ENCODE data around the gene MYOZ2. TPM values are rescaled to one million over a fixed set of nuclear protein-coding genes. Genes with fewer than 3 reads are reported as not detected.
"Not testable (repeated sequence)": the region's sequence is repeated elsewhere in the genome, so short reads cannot be mapped to it uniquely, and the experiment has no call there.

Gene MYOZ2
- total RNA-seq, 1 donor from 2014 or later = 705 TPM

DNA sequence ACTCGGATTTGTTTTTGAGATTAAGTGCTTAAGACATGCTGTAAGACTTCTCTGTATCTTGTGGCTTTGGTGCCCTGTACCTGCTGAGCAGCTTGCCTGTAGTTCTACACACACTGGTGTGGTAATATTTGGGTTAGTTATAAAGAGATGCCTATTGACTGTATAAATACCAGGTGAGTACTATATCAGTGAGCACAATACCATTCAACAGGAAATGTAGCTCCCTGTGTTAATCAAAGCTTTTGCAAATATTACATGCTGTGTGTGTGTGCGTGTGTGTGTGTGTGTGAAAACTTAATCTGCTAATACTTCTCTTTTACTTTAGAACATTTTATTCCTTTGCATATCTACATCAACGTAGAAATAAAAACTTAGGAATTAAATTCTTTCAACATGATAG is 30.1 kb downstream of the MYOZ2 start:
- DNase-seq = no peak
- ATAC-seq (ENCODE audit: poor library complexity) = no peak
- intact Hi-C loops (cut with DNase I) = no loop called here

GRCh38 chr4:119170195-119170594 is 34.6 kb downstream of the MYOZ2 start:
- intact Hi-C loops (cut with DNase I) = no loop called here
- ATAC-seq (ENCODE audit: poor library complexity) = no peak
- DNase-seq = no peak

DNA sequence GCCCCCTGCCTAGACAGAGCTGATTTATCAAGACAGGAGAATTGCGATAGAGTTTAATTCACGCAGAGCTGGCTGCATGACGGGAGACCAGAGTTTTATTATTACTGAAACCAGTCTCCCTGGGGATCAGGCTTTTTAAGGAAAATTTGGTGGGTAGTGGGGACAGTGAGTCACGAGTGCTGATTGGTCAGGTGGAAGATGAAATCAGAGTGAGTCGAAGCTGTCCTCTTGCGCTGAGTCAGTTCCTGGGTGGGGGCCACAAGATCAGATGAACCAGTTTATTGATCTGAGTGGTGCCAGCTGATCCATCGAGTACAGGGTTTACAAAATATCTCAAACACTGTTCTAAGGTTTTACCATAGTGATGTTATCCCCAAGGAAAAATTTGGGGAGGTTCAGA is 36.6 kb downstream of the MYOZ2 start:
- ATAC-seq (ENCODE audit: poor library complexity) (no peak), DNase-seq (no peak)
- intact Hi-C loops (cut with DNase I) = no loop called here

- intact Hi-C loops (cut with DNase I); DNase-seq; ATAC-seq (ENCODE audit: poor library complexity): not testable (repeated sequence)
These were observed 38.2 kb downstream of the MYOZ2 start for GRCh38 chr4:119173729-119174361.

GRCh38 chr4:119179011-119179410 is 43.4 kb downstream of the MYOZ2 start:
- DNase-seq (no peak), ATAC-seq (ENCODE audit: poor library complexity) (peak; percentile 18)
- intact Hi-C loops (cut with DNase I) = no loop called here

DNA sequence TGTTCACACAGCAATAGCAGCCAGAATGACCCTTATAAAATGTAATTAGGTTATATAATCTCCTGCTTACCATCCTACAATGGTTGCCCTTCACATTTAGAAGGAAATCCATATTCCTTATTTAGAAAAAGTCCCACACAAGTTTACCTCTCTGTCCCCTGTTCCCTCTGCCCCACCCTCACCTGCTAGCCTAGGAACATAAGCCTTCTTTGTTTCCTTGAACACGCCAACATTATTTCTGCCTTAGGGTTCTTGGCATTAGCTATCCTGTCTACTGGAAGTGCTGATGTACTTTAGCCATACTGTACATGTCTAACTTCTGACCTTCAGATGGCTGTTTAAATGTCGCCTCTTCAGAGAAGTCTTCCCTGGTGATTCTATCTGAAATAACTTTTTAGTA is 48.5 kb downstream of the MYOZ2 start:
- peak; percentile 6 for ATAC-seq (ENCODE audit: poor library complexity)
- DNase-seq = no peak
- intact Hi-C loops (cut with DNase I) = no loop called here

GRCh38 chr4:119189638-119190037 is 54.0 kb downstream of the MYOZ2 start:
- intact Hi-C loops (cut with DNase I) = no loop called here
- no peak for DNase-seq
- peak; percentile 76 for ATAC-seq (ENCODE audit: poor library complexity)

DNA sequence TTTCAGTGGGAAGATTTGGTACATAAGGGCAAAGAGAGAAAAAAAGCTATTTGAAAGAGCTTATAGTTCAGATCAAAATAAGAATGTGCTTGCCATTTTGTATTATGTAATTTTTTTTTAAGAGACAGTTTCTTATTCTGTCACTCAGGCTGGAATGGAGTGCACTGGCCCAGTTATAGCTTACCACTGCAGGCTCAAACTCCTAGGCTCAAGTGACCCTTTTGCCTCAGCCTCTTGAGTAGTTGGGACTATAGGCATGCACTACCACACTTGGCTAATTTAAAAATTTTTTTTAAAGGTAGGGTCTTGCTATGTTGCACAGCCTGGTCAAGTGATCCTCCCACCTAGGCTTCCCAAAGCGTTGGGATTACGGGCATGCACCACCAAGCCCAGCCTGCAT is 54.7 kb downstream of the MYOZ2 start:
- DNase-seq (no peak), ATAC-seq (ENCODE audit: poor library complexity) (peak; percentile 30)
- intact Hi-C loops (cut with DNase I) = no loop called here

DNA sequence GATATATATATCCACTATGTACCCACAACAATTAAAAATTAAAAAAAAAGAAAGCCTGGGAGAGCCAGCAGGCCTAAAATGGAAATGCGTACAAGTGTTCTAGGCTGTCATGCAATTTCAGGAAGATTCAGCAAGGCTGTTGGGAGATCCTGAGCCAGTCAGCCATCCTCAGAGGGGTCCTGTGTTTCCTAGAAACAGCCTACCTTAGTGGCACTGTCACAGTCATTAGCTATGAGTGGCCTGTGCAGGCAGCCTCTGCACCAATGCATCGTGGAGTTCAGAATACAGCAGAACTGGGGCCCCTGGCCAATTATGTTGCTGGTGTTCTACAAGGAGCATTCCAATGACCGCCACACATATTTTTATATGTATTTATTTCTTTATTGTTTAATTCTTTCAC is 55.9 kb downstream of the MYOZ2 start:
- intact Hi-C loops (cut with DNase I) = no loop called here
- ATAC-seq (ENCODE audit: poor library complexity) (no peak), DNase-seq (no peak)

GRCh38 chr4:119197772-119198212 is 62.2 kb downstream of the MYOZ2 start:
- intact Hi-C loops (cut with DNase I) = no loop called here
- no peak for DNase-seq
- no peak for ATAC-seq (ENCODE audit: poor library complexity)

- intact Hi-C loops (cut with DNase I) = no loop called here
- DNase-seq (no peak), ATAC-seq (ENCODE audit: poor library complexity) (peak; percentile 14)
These were observed 69.3 kb downstream of the MYOZ2 start for GRCh38 chr4:119204916-119205315.

DNA sequence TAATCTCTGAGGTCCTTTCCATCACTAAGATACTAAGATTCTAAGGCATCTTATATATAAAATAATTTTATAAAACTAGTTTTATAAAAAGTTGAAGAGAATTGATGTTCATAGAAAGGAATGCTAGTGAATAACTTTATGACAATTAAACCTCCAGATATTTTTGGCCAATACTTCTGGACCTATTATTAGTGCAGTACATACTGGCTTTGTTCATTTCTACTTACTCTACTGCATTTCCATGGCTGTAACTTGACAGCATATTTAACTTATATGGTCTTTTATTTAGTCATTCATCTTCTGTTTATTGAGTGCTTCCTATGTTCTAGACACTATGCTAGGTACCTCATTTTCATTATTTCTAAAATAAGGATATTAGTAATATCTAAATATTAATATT is 70.1 kb downstream of the MYOZ2 start:
- DNase-seq = no peak
- intact Hi-C loops (cut with DNase I) = no loop called here
- ATAC-seq (ENCODE audit: poor library complexity) = peak; percentile 54

- intact Hi-C loops (cut with DNase I) = no loop called here
- DNase-seq = no peak
- peak; percentile 68 for ATAC-seq (ENCODE audit: poor library complexity)
These were observed 70.5 kb downstream of the MYOZ2 start for GRCh38 chr4:119206178-119206577.

GRCh38 chr4:119207051-119207450 is 71.4 kb downstream of the MYOZ2 start:
- ATAC-seq (ENCODE audit: poor library complexity) (peak; percentile 53), DNase-seq (no peak)
- intact Hi-C loops (cut with DNase I) = no loop called here

DNA sequence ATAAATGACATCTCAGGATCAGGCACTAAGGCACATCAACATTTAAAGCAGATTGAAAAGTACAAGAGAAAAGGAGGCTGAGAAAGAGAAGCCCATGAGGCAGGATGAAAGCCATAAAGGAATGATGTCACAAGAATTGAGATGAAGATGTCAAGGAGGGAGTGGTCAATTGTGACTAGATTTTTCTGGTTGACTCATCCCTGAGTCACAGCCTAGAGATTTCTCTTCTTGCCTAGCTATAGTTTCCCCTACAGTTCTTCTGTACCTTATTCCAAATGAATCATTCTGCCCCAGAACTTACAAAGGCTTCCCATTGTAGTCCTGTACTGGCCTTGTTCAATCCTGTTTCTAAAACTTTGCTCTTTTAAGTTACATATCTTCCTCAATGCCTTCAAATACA is 73.4 kb downstream of the MYOZ2 start:
- ATAC-seq (ENCODE audit: poor library complexity) (no peak), DNase-seq (no peak)
- intact Hi-C loops (cut with DNase I) = no loop called here

GRCh38 chr4:119209586-119209985 is 74.0 kb downstream of the MYOZ2 start:
- intact Hi-C loops (cut with DNase I) = no loop called here
- DNase-seq = no peak
- ATAC-seq (ENCODE audit: poor library complexity) = no peak

DNA sequence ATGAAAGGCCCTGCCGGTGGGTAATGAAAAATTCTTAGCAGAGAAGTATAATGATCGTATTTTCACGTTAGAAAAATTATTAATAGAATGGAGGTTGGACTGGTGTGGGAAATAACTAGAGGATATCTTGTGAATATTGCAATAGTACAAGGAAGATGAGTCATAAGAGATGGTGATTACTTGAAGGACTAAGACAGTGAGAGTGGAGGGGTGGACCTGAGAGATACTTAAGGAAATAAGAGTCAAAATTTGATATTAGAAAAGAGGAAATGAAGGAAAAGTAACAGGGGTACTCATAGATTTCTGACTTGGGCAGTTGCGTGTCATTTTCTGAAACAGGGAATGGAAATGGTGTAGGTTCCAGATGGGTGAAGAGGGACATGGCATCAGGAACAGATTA is 75.1 kb downstream of the MYOZ2 start:
- intact Hi-C loops (cut with DNase I) = loop anchor here (10.0 kb wide), 1 partner anchor 166 kb away; no protein-coding TSS in a partner anchor
- ATAC-seq (ENCODE audit: poor library complexity) = no peak
- no peak for DNase-seq

DNA sequence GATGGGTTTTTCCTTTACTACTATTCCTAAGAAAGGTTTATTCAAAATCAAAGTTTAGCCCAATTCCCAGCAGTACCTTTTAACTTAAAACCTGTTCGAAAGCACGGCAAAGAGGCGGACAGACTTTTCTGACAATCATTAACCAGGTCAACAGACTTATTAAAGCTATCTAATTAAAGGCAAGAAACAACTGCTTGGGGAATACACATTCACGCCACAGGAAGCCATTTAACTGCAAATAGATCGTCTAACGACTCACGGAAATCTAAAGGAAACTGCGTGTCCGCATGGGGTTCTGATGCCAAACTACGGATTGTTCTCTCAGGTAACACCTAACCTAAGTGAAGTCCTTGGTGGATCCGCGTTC is 76.2 kb downstream of the MYOZ2 start:
- intact Hi-C loops (cut with DNase I) = loop anchor here (10.0 kb wide), 1 partner anchor 167 kb away; no protein-coding TSS in a partner anchor
- ATAC-seq (ENCODE audit: poor library complexity) (peak; percentile 2), DNase-seq (no peak)

GRCh38 chr4:119212234-119212963 is 76.8 kb downstream of the MYOZ2 start, which contains the start of gene USP53:
USP53 (plus strand) TSS chr4:119212713; CDS start chr4:119239760, 27,047 bp downstream.
- DNase-seq = peak; percentile 98
- ATAC-seq (ENCODE audit: poor library complexity) = peak; percentile 97
- intact Hi-C loops (cut with DNase I) = loop anchor here (10.0 kb wide), 1 partner anchor 168 kb away; no protein-coding TSS in a partner anchor

- DNase-seq (peak; percentile 94), ATAC-seq (ENCODE audit: poor library complexity) (peak; percentile 88)
- intact Hi-C loops (cut with DNase I) = loop anchor here (10.0 kb wide), 1 partner anchor 168 kb away; no protein-coding TSS in a partner anchor
These were observed 77.5 kb downstream of the MYOZ2 start for GRCh38 chr4:119212964-119213606.

Measured in Right ventricle myocardium superior (tissue), 1 donor.